ENCODE data around the gene CHRNG.

DNA sequence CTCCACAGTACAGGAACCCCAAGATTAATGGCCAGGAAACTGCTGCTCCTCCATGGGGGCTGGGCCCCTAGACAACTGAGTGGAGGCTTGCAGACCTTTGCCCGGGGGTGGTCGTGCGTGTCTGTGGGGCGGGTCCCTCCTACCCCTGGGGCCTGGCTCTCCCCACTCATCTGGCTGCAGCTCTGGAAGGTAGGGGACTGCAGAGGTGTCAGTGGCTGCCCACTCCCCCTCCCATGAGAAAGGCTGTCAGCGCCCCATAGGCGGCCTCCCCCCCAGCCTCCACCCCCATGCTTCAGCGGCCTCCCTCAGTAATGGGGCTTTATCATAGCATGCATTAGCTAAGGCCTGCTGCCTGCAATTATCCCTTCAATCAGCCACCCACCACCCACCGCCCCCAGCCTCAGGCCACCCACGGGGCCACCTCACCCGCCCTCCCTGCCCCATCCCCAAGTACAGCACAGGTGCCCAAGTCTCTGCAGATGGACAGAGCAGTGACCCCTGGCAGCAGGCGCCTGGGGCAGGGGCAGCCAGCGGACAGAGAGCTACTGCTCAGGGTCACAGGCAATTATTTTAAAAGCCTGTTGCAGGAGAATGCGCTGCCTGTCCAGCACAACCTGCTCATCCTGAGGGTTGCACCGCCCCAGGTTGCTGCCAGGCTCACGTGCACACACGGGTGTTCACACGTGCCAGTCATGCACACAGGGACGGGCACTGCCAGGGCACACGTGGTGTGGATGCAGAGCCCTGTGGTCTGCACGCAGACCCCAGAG lies 42.8 kb upstream of the CHRNG start:
- TF ChIP-seq, protein P1, sequence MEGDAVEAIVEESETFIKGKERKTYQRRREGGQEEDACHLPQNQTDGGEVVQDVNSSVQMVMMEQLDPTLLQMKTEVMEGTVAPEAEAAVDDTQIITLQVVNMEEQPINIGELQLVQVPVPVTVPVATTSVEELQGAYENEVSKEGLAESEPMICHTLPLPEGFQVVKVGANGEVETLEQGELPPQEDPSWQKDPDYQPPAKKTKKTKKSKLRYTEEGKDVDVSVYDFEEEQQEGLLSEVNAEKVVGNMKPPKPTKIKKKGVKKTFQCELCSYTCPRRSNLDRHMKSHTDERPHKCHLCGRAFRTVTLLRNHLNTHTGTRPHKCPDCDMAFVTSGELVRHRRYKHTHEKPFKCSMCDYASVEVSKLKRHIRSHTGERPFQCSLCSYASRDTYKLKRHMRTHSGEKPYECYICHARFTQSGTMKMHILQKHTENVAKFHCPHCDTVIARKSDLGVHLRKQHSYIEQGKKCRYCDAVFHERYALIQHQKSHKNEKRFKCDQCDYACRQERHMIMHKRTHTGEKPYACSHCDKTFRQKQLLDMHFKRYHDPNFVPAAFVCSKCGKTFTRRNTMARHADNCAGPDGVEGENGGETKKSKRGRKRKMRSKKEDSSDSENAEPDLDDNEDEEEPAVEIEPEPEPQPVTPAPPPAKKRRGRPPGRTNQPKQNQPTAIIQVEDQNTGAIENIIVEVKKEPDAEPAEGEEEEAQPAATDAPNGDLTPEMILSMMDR (IDR thresholded peaks at IDR 0.05), result no peak
- TF ChIP-seq POLR2A (IDR thresholded peaks at IDR 0.05) (no peak), POLR2AphosphoS5 (IDR thresholded peaks at IDR 0.05) (no peak)
